Mesenchymal stem cell (in vitro differentiated cells and primary cell): ENCODE data around the gene BRIP1.
"Not testable (repeated sequence)": the region's sequence is repeated elsewhere in the genome, so short reads cannot be mapped to it uniquely, and the experiment has no call there.

Experiments
- DNase-seq: peaks from one replicate; pipeline ENCODE4 v3.0.0-alpha.2; 2013
- H2AFZ ChIP-seq: one replicate; pipeline ENCODE4 v1.6.1; 2013; ENCODE audit warnings: low read depth, mild to moderate bottlenecking, control low read depth, inconsistent platforms, low read length, moderate library complexity
- H2AK5ac ChIP-seq: 2 replicates; pipeline ENCODE4 v1.6.1; 2013; ENCODE audit warnings: low read length, moderate library complexity, mild to moderate bottlenecking, inconsistent platforms; ENCODE audit not compliant: severe bottlenecking
- H2BK120ac ChIP-seq: one replicate; pipeline ENCODE4 v1.6.1; 2013; ENCODE audit warnings: low read depth, mild to moderate bottlenecking, inconsistent platforms, low read length, moderate library complexity
- H2BK12ac ChIP-seq, 2 experiments: one replicate each; pipeline ENCODE4 v1.6.1; 2013; ENCODE audit warnings: inconsistent platforms in 2 of 2, low read length in 2 of 2, mild to moderate bottlenecking in 2 of 2, moderate library complexity in 2 of 2, control low read depth in 1 of 2
- H2BK15ac ChIP-seq: one replicate; pipeline ENCODE4 v1.6.1; 2013; ENCODE audit warnings: mild to moderate bottlenecking, low read depth, inconsistent platforms; ENCODE audit not compliant: poor library complexity, severe bottlenecking
- H2BK5ac ChIP-seq: 2 replicates; pipeline ENCODE4 v1.6.1; 2013; ENCODE audit warnings: low read depth, mild to moderate bottlenecking, low read length, control low read depth, inconsistent platforms; ENCODE audit not compliant: poor library complexity, severe bottlenecking
- H3K14ac ChIP-seq, 2 experiments: one replicate each; pipeline ENCODE4 v1.6.1; 2013; ENCODE audit warnings: inconsistent platforms in 2 of 2, low read length in 2 of 2, control low read depth in 1 of 2, mild to moderate bottlenecking in 1 of 2, moderate library complexity in 1 of 2
- H3K18ac ChIP-seq, 2 experiments: one replicate each; pipeline ENCODE4 v1.6.1; 2013; ENCODE audit warnings: inconsistent platforms in 2 of 2, low read length in 2 of 2, control low read depth in 1 of 2, low read depth in 1 of 2, mild to moderate bottlenecking in 1 of 2
- H3K23ac ChIP-seq, 2 experiments: one replicate each; pipeline ENCODE4 v1.6.1; 2013; ENCODE audit warnings: inconsistent platforms in 2 of 2, low read length in 2 of 2, mild to moderate bottlenecking in 2 of 2, moderate library complexity in 2 of 2, control low read depth in 1 of 2
- H3K27ac ChIP-seq: 2 replicates; pipeline ENCODE4 v1.5.1; 2013; ENCODE audit warnings: mild to moderate bottlenecking, moderate library complexity, low read length, control low read depth, inconsistent platforms; ENCODE audit not compliant: poor library complexity, severe bottlenecking
- H3K27me3 ChIP-seq, 2 experiments: 2 replicates each; pipeline versions ENCODE4 v1.6.1 to v1.7.0; 2013; ENCODE audit warnings: low read length in 2 of 2, mild to moderate bottlenecking in 2 of 2, moderate library complexity in 2 of 2, control low read depth in 1 of 2, inconsistent platforms in 1 of 2; ENCODE audit not compliant: control insufficient read depth in 1 of 2, insufficient read depth in 1 of 2
- H3K36me3 ChIP-seq, 2 experiments: 2 replicates each; pipeline versions ENCODE4 v1.6.1 to v1.7.0; 2013; ENCODE audit warnings: low read length in 2 of 2, control low read depth in 1 of 2, inconsistent platforms in 1 of 2, low read depth in 1 of 2, mild to moderate bottlenecking in 1 of 2; ENCODE audit not compliant: insufficient read depth in 2 of 2, control insufficient read depth in 1 of 2
- H3K4ac ChIP-seq, 2 experiments: one replicate each; pipeline ENCODE4 v1.6.1; 2013; ENCODE audit warnings: inconsistent platforms in 2 of 2, low read length in 2 of 2, mild to moderate bottlenecking in 2 of 2, moderate library complexity in 2 of 2, control low read depth in 1 of 2, low read depth in 1 of 2
- H3K4me1 ChIP-seq: 2 replicates; pipeline ENCODE4 v1.6.1; 2013; ENCODE audit warnings: low read depth, low read length, control low read depth; ENCODE audit not compliant: control insufficient read depth, insufficient read depth
- H3K4me2 ChIP-seq: 2 replicates; pipeline ENCODE4 v1.6.1; 2013; ENCODE audit warnings: low read length, mild to moderate bottlenecking, inconsistent platforms; ENCODE audit not compliant: poor library complexity, severe bottlenecking
- H3K4me3 ChIP-seq, 2 experiments: 2 replicates each; pipeline versions ENCODE4 v1.5.1 to v1.7.0; 2013; ENCODE audit warnings: low read length in 2 of 2, mild to moderate bottlenecking in 2 of 2, control low read depth in 1 of 2, low read depth in 1 of 2; ENCODE audit not compliant: insufficient read depth in 1 of 2
- H3K79me1 ChIP-seq: replicated peaks from 2 replicates; pipeline ENCODE4 v1.6.1; 2013; ENCODE audit warnings: mild to moderate bottlenecking, control low read depth, low read length, inconsistent platforms; ENCODE audit not compliant: poor library complexity, severe bottlenecking
- H3K9ac ChIP-seq: 2 replicates; pipeline ENCODE4 v1.7.0; 2013; ENCODE audit warnings: mild to moderate bottlenecking, low read length, moderate library complexity
- H3K9me3 ChIP-seq: 2 replicates; pipeline ENCODE4 v1.7.0; 2013; ENCODE audit warnings: mild to moderate bottlenecking, low read length; ENCODE audit not compliant: control insufficient read depth
- H4K8ac ChIP-seq: one replicate; pipeline ENCODE4 v1.6.1; 2013; ENCODE audit warnings: inconsistent platforms, mild to moderate bottlenecking, low read length, moderate library complexity
- H4K91ac ChIP-seq: one replicate; pipeline ENCODE4 v1.6.1; 2013; ENCODE audit warnings: mild to moderate bottlenecking, low read length, inconsistent platforms
- WGBS: methylation state at CpG from one replicate; pipeline ENCODE4 v1.1.7; 2013; ENCODE audit warnings: mixed read lengths; 5-methylcytosine and 5-hydroxymethylcytosine counted together

BRIP1 gene

GRCh38 chr17:61674609-61675008 is 188.7 kb downstream of the BRIP1 start:
- not testable (repeated sequence) for H2BK12ac ChIP-seq, H3K14ac ChIP-seq, H4K8ac ChIP-seq, H3K27ac ChIP-seq, H3K79me1 ChIP-seq, H2AK5ac ChIP-seq, H3K9me3 ChIP-seq, H3K18ac ChIP-seq, H2BK5ac ChIP-seq, H2BK120ac ChIP-seq, H3K4me2 ChIP-seq, H3K4me3 ChIP-seq, H2AFZ ChIP-seq, H3K23ac ChIP-seq, H3K4me1 ChIP-seq, H2BK15ac ChIP-seq, H3K36me3 ChIP-seq, H4K91ac ChIP-seq, H3K27me3 ChIP-seq, H3K4ac ChIP-seq, DNase-seq, H3K9ac ChIP-seq
- WGBS: 93% methylated on average over 1 of the region's 2 CpGs

DNA sequence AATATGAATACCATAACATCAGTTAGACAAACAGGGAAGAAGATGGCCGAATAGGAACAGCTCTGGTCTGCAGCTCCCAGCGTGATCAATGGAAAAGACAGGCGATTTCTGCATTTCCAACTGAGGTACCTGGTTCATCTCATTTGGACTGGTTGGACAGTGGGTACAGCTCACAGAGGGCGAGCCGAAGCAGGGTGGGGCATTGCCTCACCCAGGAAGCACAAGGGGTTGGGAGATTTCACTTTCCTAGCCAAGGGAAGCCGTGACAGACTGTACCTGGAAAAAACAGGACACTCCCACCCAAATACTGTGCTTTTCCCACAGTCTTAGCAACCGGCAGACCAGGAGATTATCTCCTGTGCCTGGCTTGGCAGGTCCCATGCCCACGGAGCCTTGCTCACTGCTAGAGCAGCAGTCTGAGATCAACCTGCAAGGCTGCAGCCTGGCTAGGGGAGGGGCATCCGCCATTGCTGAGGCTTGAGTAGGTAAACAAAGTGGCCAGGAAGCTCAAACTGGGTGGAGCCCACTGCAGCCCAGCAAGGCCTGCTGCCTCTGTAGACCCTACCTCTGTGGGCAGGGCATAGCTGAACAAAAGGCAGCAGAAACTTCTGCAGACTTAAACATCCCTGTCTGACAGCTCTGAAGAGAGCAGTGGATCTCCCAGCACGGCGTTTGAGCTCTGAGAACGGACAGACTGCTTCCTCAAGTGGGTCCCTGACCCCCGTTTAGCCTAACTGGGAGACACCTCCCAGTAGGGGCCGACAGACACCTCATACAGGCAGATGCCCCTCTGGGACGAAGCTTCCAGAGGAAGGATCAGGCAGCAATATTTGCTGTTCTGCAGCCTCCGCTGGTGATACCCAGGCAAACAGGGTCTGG is 190.1 kb downstream of the BRIP1 start:
- H3K4ac ChIP-seq: not testable (repeated sequence)

DNA sequence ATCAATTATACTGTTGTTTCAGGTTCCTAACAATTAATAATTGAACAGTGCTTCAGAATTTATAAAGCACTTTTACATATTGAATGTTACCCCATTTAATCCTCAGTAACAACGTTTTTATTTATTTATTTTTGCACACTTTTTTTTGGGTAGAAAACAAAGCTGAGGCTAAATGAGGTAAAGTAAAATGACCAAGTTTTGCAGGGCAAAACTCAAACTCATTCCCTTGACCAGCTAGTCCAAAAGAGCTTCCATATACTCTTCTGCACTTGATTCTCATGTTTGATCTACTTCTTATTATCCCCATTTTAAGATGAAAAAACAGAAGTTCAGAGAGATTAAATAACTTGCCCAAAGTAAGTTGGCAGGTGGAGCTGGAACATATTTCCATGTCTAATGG is 191.2 kb downstream of the BRIP1 start:
- WGBS: no CpG with 5 or more reads among the region's 1 CpG
- Histone ChIP-seq H4K8ac (no peak overlapping the region), H3K27me3 (no peaks in the 10 kb centered on the region), H3K14ac (no peak overlapping the region), H3K9me3 (no peaks in the 10 kb centered on the region), H2BK15ac (no peak overlapping the region), H3K4ac (no peak overlapping the region), H3K36me3 (no peaks in the 10 kb centered on the region), H4K91ac (no peak overlapping the region), H3K79me1 (no peaks in the 10 kb centered on the region), H2BK5ac (no peak overlapping the region), H2BK12ac (no peak overlapping the region), H2AK5ac (no peak overlapping the region), H3K23ac (no peak overlapping the region), H3K9ac (no peak overlapping the region), H3K27ac (no peak overlapping the region), H3K18ac (no peak overlapping the region), H3K4me1 (no peaks in the 10 kb centered on the region), H3K4me2 (no peak overlapping the region), H2BK120ac (no peak overlapping the region), H2AFZ (no peak overlapping the region), H3K4me3 (no peak overlapping the region)
- DNase-seq: no peak

More for the DNA sequence above, 190.1 kb downstream of the BRIP1 start:
- not testable (repeated sequence) for H3K18ac ChIP-seq, H3K23ac ChIP-seq, H3K27me3 ChIP-seq, H4K8ac ChIP-seq, H3K4me1 ChIP-seq, H4K91ac ChIP-seq, H3K36me3 ChIP-seq, H2BK12ac ChIP-seq, H2AK5ac ChIP-seq, H2AFZ ChIP-seq, H3K27ac ChIP-seq, H3K4me3 ChIP-seq, H3K79me1 ChIP-seq, H3K9me3 ChIP-seq, H3K9ac ChIP-seq, H2BK120ac ChIP-seq, H3K14ac ChIP-seq, H2BK15ac ChIP-seq, H2BK5ac ChIP-seq, DNase-seq, H3K4me2 ChIP-seq
- WGBS: 91% methylated on average over 16 of the region's 16 CpGs

- Histone ChIP-seq H3K4me3 (no peak overlapping the region), H3K4me2 (no peak overlapping the region), H3K23ac (no peak overlapping the region), H3K14ac (no peak overlapping the region), H3K9ac (no peak overlapping the region), H3K79me1 (no peaks in the 10 kb centered on the region), H2BK15ac (no peak overlapping the region), H2AK5ac (no peak overlapping the region), H4K91ac (no peak overlapping the region), H3K9me3 (no peaks in the 10 kb centered on the region), H2BK12ac (no peak overlapping the region), H2BK5ac (no peak overlapping the region), H3K4ac (no peak overlapping the region), H2AFZ (no peak overlapping the region), H3K18ac (no peak overlapping the region), H2BK120ac (no peak overlapping the region), H3K36me3 (no peaks in the 10 kb centered on the region), H3K27ac (no peak overlapping the region), H3K27me3 (no peaks in the 10 kb centered on the region), H3K4me1 (no peaks in the 10 kb centered on the region), H4K8ac (no peak overlapping the region)
- DNase-seq: no peak
- 100% methylated on average over 1 of the region's 2 CpGs for WGBS
Observed at GRCh38 chr17:61670691-61671090, 192.6 kb downstream of the BRIP1 start.
